ENCODE measurements around the gene SLC7A10. TPM values are rescaled to one million over a fixed set of nuclear protein-coding genes. Genes with fewer than 3 reads are reported as not detected.

The SLC7A10 gene
- total and polyA plus RNA-seq, 12 donors, result 0.31 to 0.70 (median 0.64) TPM; not detected in 7

DNA sequence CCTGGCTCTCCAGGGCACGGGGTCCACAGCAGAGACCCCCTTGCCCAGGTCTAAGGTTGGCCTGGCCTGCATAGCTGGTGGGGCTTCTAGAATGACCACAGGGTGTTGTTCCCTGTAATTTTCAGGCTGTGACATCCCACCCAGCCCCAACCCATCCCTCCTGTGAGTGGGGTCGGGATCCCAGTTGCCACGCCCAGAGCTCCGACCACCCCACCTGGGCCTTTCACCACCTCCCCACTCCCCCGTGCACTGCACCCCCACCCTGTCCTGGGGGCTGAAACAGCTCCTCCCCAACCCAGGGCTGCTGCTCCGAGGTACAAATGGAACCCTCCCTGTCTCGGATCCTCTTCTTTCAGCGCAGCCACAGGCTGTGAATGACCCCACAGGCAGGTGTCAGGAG, 8.4 kb upstream of the SLC7A10 start:
- Histone ChIP-seq H3K9me3 (peaks cover 0 to 6% (median 0%) of the 10 kb centered on the region in 11 donors), H3K27me3 (peaks cover 4 to 62% (median 37%) of the 10 kb centered on the region in 7 donors), H3K27ac (no peak overlapping the region), H3K4me1 (peaks cover 0 to 13% (median 0%) of the 10 kb centered on the region in 9 donors), H3K36me3 (no peaks in the 10 kb centered on the region), H3K4me3 (no peak overlapping the region)
- 67 to 75% methylated on average over 8 of the region's 8 CpGs for WGBS, 2 donors
- no peak for ATAC-seq
- TF ChIP-seq CTCF (IDR thresholded peaks at IDR 0.05), result no peak
- no peak for DNase-seq
- intact Hi-C loops (cut with DNase I), result loop anchor here in 8 of 10 donors (2.0 to 10.0 kb wide), 3 partner anchors 173 to 541 kb away; no protein-coding TSS in a partner anchor

DNA sequence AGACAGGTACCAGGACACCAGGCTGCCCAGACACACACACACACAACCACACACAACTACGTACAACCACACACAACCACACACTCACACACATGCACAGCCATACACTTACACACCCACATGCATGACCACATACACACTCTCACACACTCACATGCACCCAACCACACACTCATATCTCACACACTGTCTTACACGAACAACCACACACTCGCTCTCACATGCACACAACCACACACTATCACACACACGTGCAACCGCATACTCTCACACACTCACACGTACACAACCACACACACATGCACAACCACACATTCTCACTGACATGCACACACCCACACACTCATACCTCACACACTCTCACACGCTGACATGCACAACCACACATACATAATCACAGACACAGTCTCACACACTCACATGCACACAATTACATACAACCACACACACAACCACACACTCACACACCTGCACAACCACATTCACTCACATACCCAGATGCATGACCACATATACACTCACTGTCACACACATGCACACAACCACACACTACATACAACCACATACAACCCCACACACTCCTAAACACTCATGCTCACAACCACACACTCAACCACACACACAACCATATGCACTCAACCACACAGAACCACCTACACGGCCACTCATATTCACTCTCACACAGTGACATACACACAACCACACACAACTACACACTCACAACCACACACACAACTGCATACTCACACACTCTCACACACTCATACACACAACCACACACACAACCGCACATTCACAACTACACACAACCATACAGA, 7.6 kb upstream of the SLC7A10 start:
- H3K27me3 ChIP-seq, result peaks cover 4 to 70% (median 37%) of the 10 kb centered on the region in 7 donors
- WGBS, 2 donors, result 93 to 94% methylated on average over 9 of the region's 9 CpGs
- DNase-seq, result no peak
- TF ChIP-seq CTCF (IDR thresholded peaks at IDR 0.05), result no peak
- ATAC-seq, result no peak
- H3K36me3 ChIP-seq, result no peaks in the 10 kb centered on the region
- H3K4me1 ChIP-seq, result peaks cover 0 to 13% (median 0%) of the 10 kb centered on the region in 9 donors
- H3K27ac ChIP-seq, result no peak overlapping the region
- intact Hi-C loops (cut with DNase I), result loop anchor here in 3 of 10 donors (2.0 to 10.0 kb wide), 2 partner anchors 178 to 542 kb away; no protein-coding TSS in a partner anchor
- no peak overlapping the region for H3K4me3 ChIP-seq
- peaks cover 0 to 15% (median 8%) of the 10 kb centered on the region in 11 donors for H3K9me3 ChIP-seq

GRCh38 chr19:33232656-33233055, 7.0 kb upstream of the SLC7A10 start:
- 60 to 63% methylated on average over 12 of the region's 12 CpGs for WGBS, 2 donors
- no peak for TF ChIP-seq CTCF (IDR thresholded peaks at IDR 0.05)
- no peaks in the 10 kb centered on the region for H3K36me3 ChIP-seq
- DNase-seq (no peak), ATAC-seq (no peak)
- H3K4me1 ChIP-seq, result peaks cover 0 to 13% (median 0%) of the 10 kb centered on the region in 9 donors
- H3K9me3 ChIP-seq, result peaks cover 0 to 21% (median 14%) of the 10 kb centered on the region in 11 donors
- H3K27me3 ChIP-seq, result peaks cover 4 to 76% (median 40%) of the 10 kb centered on the region in 7 donors
- H3K27ac ChIP-seq, result no peak overlapping the region
- no peak overlapping the region for H3K4me3 ChIP-seq
- intact Hi-C loops (cut with DNase I), result loop anchor here in 3 of 10 donors (2.0 to 10.0 kb wide), 2 partner anchors 178 to 542 kb away; no protein-coding TSS in a partner anchor

GRCh38 chr19:33231511-33231910, 5.9 kb upstream of the SLC7A10 start:
- peaks cover 15 to 86% (median 52%) of the 10 kb centered on the region in 7 donors for H3K27me3 ChIP-seq
- TF ChIP-seq CTCF (IDR thresholded peaks at IDR 0.05), result no peak
- H3K9me3 ChIP-seq, result peaks cover 0 to 28% (median 20%) of the 10 kb centered on the region in 11 donors
- DNase-seq (no peak), ATAC-seq (no peak)
- H3K27ac ChIP-seq, result no peak overlapping the region
- H3K4me1 ChIP-seq, result peaks cover 0 to 15% (median 0%) of the 10 kb centered on the region in 9 donors
- H3K4me3 ChIP-seq, result no peak overlapping the region
- no peaks in the 10 kb centered on the region for H3K36me3 ChIP-seq
- 81 to 84% methylated on average over 5 of the region's 5 CpGs for WGBS, 2 donors
- intact Hi-C loops (cut with DNase I), result loop anchor here in 3 of 10 donors (10.0 kb wide), 1 partner anchor 543 kb away; no protein-coding TSS in a partner anchor

All from heart right ventricle (tissue), 16 donors.